K562 (cell line): ENCODE data around the gene MYO16.

Experiments
- EP300 ChIP-seq: IDR thresholded peaks from 2 replicates; pipeline ENCODE4 v1.6.1; 2012; ENCODE audit warnings: low read length, improper control_type of control experiment
- LARP7 ChIP-seq: fragments of 450-650 bp; IDR thresholded peaks from 2 replicates; pipeline ENCODE4 v1.6.1; 2016
- OTX1 ChIP-seq: fragments of 450-650 bp; formaldehyde crosslinking; IDR thresholded peaks from 2 replicates; pipeline ENCODE4 v1.4.0; 2022; ENCODE audit warnings: mild to moderate bottlenecking
- ZFP36 ChIP-seq: fragments of 150-350 bp; IDR thresholded peaks from 2 replicates; pipeline ENCODE4 v1.6.1; 2018; ENCODE audit warnings: low read length, low read depth; ENCODE audit not compliant: partially characterized antibody
- TF ChIP-seq, protein P1 (sequence below), 3 experiments: IDR thresholded peaks in 2 of 3; conservative IDR thresholded peaks in 1 of 3; 2 replicates each; pipeline ENCODE4 v1.5.1; 2011 to 2012; ENCODE audit warnings: low read length in 3 of 3, mild to moderate bottlenecking in 3 of 3, control low read depth in 2 of 3, improper control_type of control experiment in 1 of 3, inconsistent platforms in 1 of 3, low read depth in 1 of 3, mixed read lengths in 1 of 3, moderate library complexity in 1 of 3; ENCODE audit not compliant: insufficient read depth in 2 of 3

DNA sequence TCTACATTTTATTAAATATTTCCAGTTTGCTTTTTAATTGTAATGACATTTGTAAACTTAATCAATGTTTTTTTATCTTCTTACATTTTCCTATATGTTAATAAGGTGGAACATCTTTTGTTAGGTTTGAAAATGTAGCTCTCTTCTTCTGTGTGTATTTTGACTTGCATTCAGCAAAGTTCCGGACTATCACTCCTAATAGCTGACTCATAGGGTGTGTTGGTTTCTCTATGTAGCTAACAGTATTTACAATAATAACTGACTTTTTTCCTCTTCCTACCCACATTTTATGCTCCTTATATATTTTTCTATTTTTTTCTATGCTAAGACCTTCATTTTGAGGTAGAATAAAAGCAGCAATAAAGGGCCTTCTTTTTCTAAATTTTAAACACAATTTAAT lies 28.1 kb downstream of the MYO16 start:
- TF ChIP-seq EP300 (no peak), OTX1 (CRISPR knock-in tag) (no peak), ZFP36 (no peak), LARP7 (no peak)
- TF ChIP-seq, protein P1, sequence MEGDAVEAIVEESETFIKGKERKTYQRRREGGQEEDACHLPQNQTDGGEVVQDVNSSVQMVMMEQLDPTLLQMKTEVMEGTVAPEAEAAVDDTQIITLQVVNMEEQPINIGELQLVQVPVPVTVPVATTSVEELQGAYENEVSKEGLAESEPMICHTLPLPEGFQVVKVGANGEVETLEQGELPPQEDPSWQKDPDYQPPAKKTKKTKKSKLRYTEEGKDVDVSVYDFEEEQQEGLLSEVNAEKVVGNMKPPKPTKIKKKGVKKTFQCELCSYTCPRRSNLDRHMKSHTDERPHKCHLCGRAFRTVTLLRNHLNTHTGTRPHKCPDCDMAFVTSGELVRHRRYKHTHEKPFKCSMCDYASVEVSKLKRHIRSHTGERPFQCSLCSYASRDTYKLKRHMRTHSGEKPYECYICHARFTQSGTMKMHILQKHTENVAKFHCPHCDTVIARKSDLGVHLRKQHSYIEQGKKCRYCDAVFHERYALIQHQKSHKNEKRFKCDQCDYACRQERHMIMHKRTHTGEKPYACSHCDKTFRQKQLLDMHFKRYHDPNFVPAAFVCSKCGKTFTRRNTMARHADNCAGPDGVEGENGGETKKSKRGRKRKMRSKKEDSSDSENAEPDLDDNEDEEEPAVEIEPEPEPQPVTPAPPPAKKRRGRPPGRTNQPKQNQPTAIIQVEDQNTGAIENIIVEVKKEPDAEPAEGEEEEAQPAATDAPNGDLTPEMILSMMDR (IDR thresholded peaks at IDR 0.05 in 2 of 3, conservative IDR thresholded peaks at IDR 0.05 in 1 of 3; ENCODE audit: insufficient read depth in 2 of 3, low read depth in 1 of 3, low read length in 3 of 3) = no peak
